SK-N-SH (cell line): ENCODE data around the gene ACADS. TPM values are rescaled to one million over a fixed set of nuclear protein-coding genes. Genes with fewer than 3 reads are reported as not detected.

ENCODE experiments used
- CTCF ChIA-PET: fragments of 300-600, 350-600 bp; formaldehyde crosslinking; extraction: SDS; loops from one replicate; lab custom pipeline; 2021; lab: Yijun Ruan, JAX
- POLR2A ChIA-PET: fragments of 350-600 bp; sonication (Branson Sonifier 250); formaldehyde crosslinking; extraction: SDS; loops from one replicate; lab custom pipeline; 2020; ENCODE audit warnings: antibody characterized with exemption, inconsistent platforms; lab: Yijun Ruan, JAX
- DNase-seq: peaks from one replicate; pipeline ENCODE4 v3.0.0; 2012
- H2AFZ ChIP-seq: fragments of 200-600 bp; sonication (generic); 2 replicates; pipeline ENCODE4 v1.8.1; 2016; ENCODE audit warnings: antibody characterized with exemption, mild to moderate bottlenecking, low read depth
- H3F3A ChIP-seq: fragments of 200-600 bp; sonication (generic); replicated peaks from 2 replicates; pipeline ENCODE3; 2016; ENCODE audit warnings: antibody characterized with exemption, mild to moderate bottlenecking; ENCODE audit not compliant: insufficient read depth
- H3K27ac ChIP-seq, 2 experiments: fragments of 200-500 bp in 1 of 2; fragments of 200-600 bp in 1 of 2; sonication (Bioruptor generic) in 1 of 2; sonication (generic), shearing (Covaris generic) in 1 of 2; 2 replicates each; pipeline versions ENCODE4 v1.5.1 to v1.6.1; 2014 to 2016; ENCODE audit warnings: low read depth in 2 of 2, inconsistent platforms in 1 of 2, low read length in 1 of 2, mild to moderate bottlenecking in 1 of 2, mixed read lengths in 1 of 2
- H3K27me3 ChIP-seq: fragments of 200-600 bp; sonication (generic), shearing (Covaris generic); 2 replicates; pipeline ENCODE4 v1.6.1; 2016; ENCODE audit warnings: mixed run types; ENCODE audit not compliant: insufficient read depth
- H3K36me3 ChIP-seq, 2 experiments: fragments of 200-500 bp in 1 of 2; fragments of 200-600 bp in 1 of 2; sonication (Bioruptor generic) in 1 of 2; sonication (generic) in 1 of 2; replicated peaks in 1 of 2; 2 replicates each; pipeline versions ENCODE3 to v1.5.1; 2014 to 2016; ENCODE audit warnings: low read length in 1 of 2, mild to moderate bottlenecking in 1 of 2; ENCODE audit not compliant: insufficient read depth in 2 of 2, control insufficient read depth in 1 of 2
- H3K4me1 ChIP-seq, 2 experiments: fragments of 200-500 bp in 1 of 2; fragments of 200-600 bp in 1 of 2; sonication (Bioruptor generic) in 1 of 2; sonication (generic), shearing (Covaris generic) in 1 of 2; 2 replicates each; pipeline versions ENCODE4 v1.5.1 to v1.6.1; 2014 to 2016; ENCODE audit warnings: low read depth in 1 of 2, low read length in 1 of 2, mixed run types in 1 of 2; ENCODE audit not compliant: insufficient read depth in 2 of 2, control insufficient read depth in 1 of 2
- H3K4me2 ChIP-seq: fragments of 200-600 bp; sonication (generic), shearing (Covaris generic); 2 replicates; pipeline ENCODE4 v1.6.1; 2017; ENCODE audit warnings: mixed run types
- H3K4me3 ChIP-seq, 2 experiments: fragments of 200-500 bp in 1 of 2; fragments of 200-600 bp in 1 of 2; sonication (Bioruptor generic) in 1 of 2; sonication (generic), shearing (Covaris generic) in 1 of 2; 2 replicates each; pipeline versions ENCODE4 v1.5.1 to v1.8.1; 2014 to 2016; ENCODE audit warnings: low read depth in 2 of 2, inconsistent platforms in 1 of 2, low read length in 1 of 2, mild to moderate bottlenecking in 1 of 2, mixed read lengths in 1 of 2, moderate library complexity in 1 of 2
- H3K79me2 ChIP-seq: fragments of 200-600 bp; sonication (generic); 2 replicates; pipeline ENCODE4 v1.8.1; 2017; ENCODE audit warnings: mild to moderate bottlenecking; ENCODE audit not compliant: insufficient read depth
- H3K9ac ChIP-seq: fragments of 200-600 bp; sonication (generic); 2 replicates; pipeline ENCODE4 v1.6.1; 2017; ENCODE audit warnings: mixed run types
- H3K9me2 ChIP-seq: fragments of 200-600 bp; sonication (generic); 2 replicates; pipeline ENCODE4 v1.6.1; 2017; ENCODE audit warnings: mixed run types
- H3K9me3 ChIP-seq: fragments of 200-600 bp; sonication (generic); 2 replicates; pipeline ENCODE4 v1.6.1; 2017; ENCODE audit warnings: mixed run types, mild to moderate bottlenecking, moderate library complexity
- H4K20me1 ChIP-seq: fragments of 200-600 bp; sonication (generic); 2 replicates; pipeline ENCODE4 v1.6.1; 2017; ENCODE audit warnings: mild to moderate bottlenecking, mixed run types; ENCODE audit not compliant: insufficient read depth
- FOXJ3 ChIP-seq: sonication (generic); formaldehyde crosslinking; IDR thresholded peaks from 2 replicates; pipeline ENCODE4 v1.5.1; 2020; ENCODE audit warnings: mild to moderate bottlenecking, missing genetic modification reagents
- GABPA ChIP-seq: IDR thresholded peaks from 2 replicates; pipeline ENCODE4 v1.4.0; 2012; ENCODE audit warnings: low read depth, mild to moderate bottlenecking
- GATA2 ChIP-seq: sonication (generic); formaldehyde crosslinking; IDR thresholded peaks from 2 replicates; pipeline ENCODE4 v1.5.0; 2020; ENCODE audit warnings: mild to moderate bottlenecking, missing genetic modification reagents
- MAX ChIP-seq: IDR thresholded peaks from 2 replicates; pipeline ENCODE4 v1.4.0; 2012; ENCODE audit warnings: low read depth
- NFIC ChIP-seq: IDR thresholded peaks from 2 replicates; pipeline ENCODE4 v1.4.0; 2012; ENCODE audit warnings: borderline replicate concordance
- NRF1 ChIP-seq: IDR thresholded peaks from 2 replicates; pipeline ENCODE4 v1.6.1; 2012; ENCODE audit warnings: low read depth, mild to moderate bottlenecking, low read length
- RCOR1 ChIP-seq: fragments of 150-350 bp; IDR thresholded peaks from 2 replicates; pipeline ENCODE4 v1.6.1; 2017; ENCODE audit warnings: antibody characterized with exemption, low read length
- REST ChIP-seq: IDR thresholded peaks from 2 replicates; pipeline ENCODE4 v1.6.1; 2012; ENCODE audit warnings: mild to moderate bottlenecking, low read depth, low read length, moderate library complexity
- TAF1 ChIP-seq: IDR thresholded peaks from 2 replicates; pipeline ENCODE4 v1.6.1; 2012; ENCODE audit warnings: low read depth, mild to moderate bottlenecking, low read length, moderate library complexity, borderline replicate concordance
- TCF12 ChIP-seq: IDR thresholded peaks from 2 replicates; pipeline ENCODE4 v1.4.0; 2012
- USF2 ChIP-seq: fragments of 150-350 bp; IDR thresholded peaks from 2 replicates; pipeline ENCODE4 v1.6.1; 2017; ENCODE audit warnings: antibody characterized with exemption, low read length, low read depth, borderline replicate concordance
- WGBS: methylation state at CpG from one replicate; pipeline ENCODE4 v1.1.6; 2017; ENCODE audit warnings: low lambda C conversion rate; 5-methylcytosine and 5-hydroxymethylcytosine counted together
- polyA plus RNA-seq, 3 experiments: library from polyadenylated mRNA; depleted of rRNA; stranded (reverse); fragments of >200 nt; gene quantifications; 2 replicates each; pipeline ENCODE4 v1.2.3, GENCODE V29; 2012
- TF ChIP-seq, protein P1 (sequence below): fragments of 150-350 bp; IDR thresholded peaks from 2 replicates; pipeline ENCODE4 v1.6.1; 2016; ENCODE audit warnings: mild to moderate bottlenecking, low read depth, low read length

ACADS gene
- polyA plus RNA-seq, 1 of the 3 experiments (the other 2 are of a cell fraction) = 4.9 TPM

DNA sequence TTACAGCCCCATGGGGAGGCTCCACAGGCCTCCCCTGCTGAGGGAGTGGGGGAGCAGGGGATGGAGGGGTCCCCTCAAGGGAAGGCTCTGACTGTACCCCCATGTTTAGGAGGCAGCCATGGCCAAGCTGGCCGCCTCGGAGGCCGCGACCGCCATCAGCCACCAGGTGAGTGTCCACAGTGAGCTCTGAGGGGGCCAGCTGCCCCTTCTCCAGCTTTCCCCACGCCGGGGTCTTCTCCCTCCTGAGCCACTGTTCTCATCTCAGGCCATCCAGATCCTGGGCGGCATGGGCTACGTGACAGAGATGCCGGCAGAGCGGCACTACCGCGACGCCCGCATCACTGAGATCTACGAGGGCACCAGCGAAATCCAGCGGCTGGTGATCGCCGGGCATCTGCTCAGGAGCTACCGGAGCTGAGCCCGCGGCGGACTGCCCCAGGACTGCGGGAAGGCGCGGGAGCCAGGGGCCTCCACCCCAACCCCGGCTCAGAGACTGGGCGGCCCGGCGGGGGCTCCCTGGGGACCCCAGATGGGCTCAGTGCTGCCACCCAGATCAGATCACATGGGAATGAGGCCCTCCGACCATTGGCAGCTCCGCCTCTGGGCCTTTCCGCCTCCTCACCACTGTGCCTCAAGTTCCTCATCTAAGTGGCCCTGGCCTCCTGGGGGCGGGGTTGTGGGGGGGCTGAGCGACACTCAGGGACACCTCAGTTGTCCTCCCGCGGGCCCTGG, 13.6 kb downstream of the ACADS start (continued):
- TF ChIP-seq, protein P1, sequence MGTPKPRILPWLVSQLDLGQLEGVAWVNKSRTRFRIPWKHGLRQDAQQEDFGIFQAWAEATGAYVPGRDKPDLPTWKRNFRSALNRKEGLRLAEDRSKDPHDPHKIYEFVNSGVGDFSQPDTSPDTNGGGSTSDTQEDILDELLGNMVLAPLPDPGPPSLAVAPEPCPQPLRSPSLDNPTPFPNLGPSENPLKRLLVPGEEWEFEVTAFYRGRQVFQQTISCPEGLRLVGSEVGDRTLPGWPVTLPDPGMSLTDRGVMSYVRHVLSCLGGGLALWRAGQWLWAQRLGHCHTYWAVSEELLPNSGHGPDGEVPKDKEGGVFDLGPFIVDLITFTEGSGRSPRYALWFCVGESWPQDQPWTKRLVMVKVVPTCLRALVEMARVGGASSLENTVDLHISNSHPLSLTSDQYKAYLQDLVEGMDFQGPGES = no peak
- TF ChIP-seq TCF12 (no peak), RCOR1 (no peak), NRF1 (no peak), USF2 (no peak), GABPA (no peak), TAF1 (no peak), GATA2 (no peak), FOXJ3 (CRISPR knock-in tag) (no peak)

GRCh38 chr12:120739821-120740613, 14.4 kb downstream of the ACADS start:
- H3K27me3 ChIP-seq = no peaks in the 10 kb centered on the region
- no peak for DNase-seq
- H3K4me2 ChIP-seq = no peak overlapping the region
- H3K9me2 ChIP-seq = no peaks in the 10 kb centered on the region
- H3K9ac ChIP-seq = no peak overlapping the region
- no peaks in the 10 kb centered on the region for H4K20me1 ChIP-seq
- no peaks in the 10 kb centered on the region for H3F3A ChIP-seq
- TF ChIP-seq NRF1 (no peak), REST (no peak), NFIC (no peak), MAX (no peak)
- TF ChIP-seq, protein P1 = no peak
- no peak overlapping the region for H3K27ac ChIP-seq
- H3K4me3 ChIP-seq = no peak overlapping the region
- POLR2A ChIA-PET = no interaction called here
- H3K9me3 ChIP-seq = no peaks in the 10 kb centered on the region
- H3K36me3 ChIP-seq = no peaks in the 10 kb centered on the region
- no peak overlapping the region for H2AFZ ChIP-seq
- no peaks in the 10 kb centered on the region for H3K79me2 ChIP-seq
- CTCF ChIA-PET = interaction anchor here (1.0 kb wide), 1 partner anchor 36 kb away, joined by 3 read pairs; no protein-coding TSS in a partner anchor
- WGBS = 84% methylated on average over 15 of the region's 16 CpGs
- no peaks in the 10 kb centered on the region for H3K4me1 ChIP-seq
